ENCODE results near the gene GSE1.

Gene GSE1

GRCh38 chr16:85567101-85567866 is 45.8 kb upstream of the GSE1 start:
- TF ChIP-seq CTCF (IDR thresholded peaks at IDR 0.05; ENCODE audit: control insufficient read depth, extremely low read depth, insufficient read depth), result no peak
- DNase-seq (ENCODE audit: low read depth), result no peak
- H3K4me3 ChIP-seq (ENCODE audit: low read depth, low read length), result no peak overlapping the region

DNA sequence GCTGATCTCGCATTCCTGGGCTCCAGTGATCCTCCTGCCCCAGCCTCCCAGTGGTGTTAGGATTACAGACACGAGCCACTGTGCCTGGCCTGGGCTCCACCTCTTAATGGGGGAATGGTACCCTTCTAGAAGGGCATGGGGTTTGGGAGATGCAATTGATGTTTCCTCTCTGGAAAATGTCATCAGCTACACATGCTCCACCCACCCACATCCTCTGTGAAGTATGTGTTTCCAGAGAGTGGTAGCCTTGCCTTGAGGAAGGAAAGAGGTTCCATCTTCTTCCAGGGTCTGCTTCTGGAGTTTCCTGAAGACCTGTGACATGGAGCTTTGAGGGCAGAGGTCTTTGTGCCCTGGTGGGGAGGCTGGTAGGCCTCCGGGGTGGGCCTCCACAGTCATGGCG is 45.2 kb upstream of the GSE1 start:
- TF ChIP-seq CTCF (IDR thresholded peaks at IDR 0.05; ENCODE audit: control insufficient read depth, extremely low read depth, insufficient read depth), result no peak
- no peak overlapping the region for H3K4me3 ChIP-seq (ENCODE audit: low read depth, low read length)
- DNase-seq (ENCODE audit: low read depth), result no peak

GRCh38 chr16:85568519-85568918 is 44.6 kb upstream of the GSE1 start:
- DNase-seq (ENCODE audit: low read depth), result no peak
- no peak for TF ChIP-seq CTCF (IDR thresholded peaks at IDR 0.05; ENCODE audit: control insufficient read depth, extremely low read depth, insufficient read depth)
- no peak overlapping the region for H3K4me3 ChIP-seq (ENCODE audit: low read depth, low read length)

DNA sequence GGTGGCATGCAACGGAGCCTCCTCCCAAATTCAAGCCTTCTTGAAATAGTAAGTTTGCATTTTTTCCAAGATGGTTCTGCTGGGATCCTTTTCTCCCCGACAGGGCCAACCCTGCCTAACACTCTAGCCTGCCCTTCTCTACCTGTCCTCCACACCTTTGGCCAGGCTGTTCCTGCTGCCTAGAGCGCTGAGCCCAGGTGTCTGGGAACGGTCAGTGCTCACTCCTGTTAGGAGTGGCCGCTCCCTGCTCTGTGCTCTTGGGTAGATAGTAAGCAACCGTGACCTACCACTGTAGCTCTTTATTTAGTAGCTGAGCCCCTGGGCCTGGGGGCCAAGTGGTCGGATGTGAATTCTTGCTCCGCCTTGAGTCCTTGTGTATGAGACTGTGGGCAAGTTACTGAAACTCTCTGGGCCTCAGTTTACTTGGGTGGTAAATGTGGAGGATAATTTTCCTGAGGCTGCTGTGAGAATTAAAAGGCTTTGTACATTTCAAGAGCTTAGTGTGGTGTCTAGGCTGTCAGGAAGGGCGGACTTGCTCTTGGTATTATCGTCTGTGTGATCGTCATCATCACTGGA is 44.0 kb upstream of the GSE1 start:
- no peak for DNase-seq (ENCODE audit: low read depth)
- TF ChIP-seq CTCF (IDR thresholded peaks at IDR 0.05; ENCODE audit: control insufficient read depth, extremely low read depth, insufficient read depth), result no peak
- H3K4me3 ChIP-seq (ENCODE audit: low read depth, low read length), result no peak overlapping the region

DNA sequence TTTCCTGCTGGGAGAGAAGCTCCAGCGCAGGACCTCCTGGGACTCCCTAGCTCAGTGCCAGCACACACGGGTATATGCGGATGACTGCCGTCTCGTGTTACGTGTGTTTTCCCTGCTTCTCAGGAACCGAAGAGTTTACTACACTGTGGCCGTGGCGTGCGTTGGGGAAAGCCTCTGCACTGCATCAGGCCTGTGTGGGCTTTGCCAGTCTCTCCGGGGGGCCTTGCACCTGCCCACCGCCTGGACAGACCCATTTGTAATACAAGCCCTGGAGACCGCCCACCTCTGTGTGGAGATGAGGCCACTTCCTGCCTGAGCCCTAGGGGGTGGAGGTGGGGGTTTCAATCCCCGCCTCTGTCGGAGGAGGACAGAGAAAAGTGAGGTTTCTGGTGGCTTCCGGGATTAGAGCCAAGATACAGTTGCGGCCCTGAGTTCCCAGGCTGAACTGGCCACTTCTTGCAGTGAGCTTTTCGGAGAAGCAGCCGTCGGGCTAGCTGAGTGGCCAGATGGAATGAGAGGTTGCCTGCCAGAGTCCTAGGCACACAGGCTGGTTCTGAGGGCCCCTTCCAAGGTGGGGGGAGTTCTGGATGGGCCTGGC is 43.4 kb upstream of the GSE1 start:
- no peak overlapping the region for H3K4me3 ChIP-seq (ENCODE audit: low read depth, low read length)
- no peak for DNase-seq (ENCODE audit: low read depth)
- no peak for TF ChIP-seq CTCF (IDR thresholded peaks at IDR 0.05; ENCODE audit: control insufficient read depth, extremely low read depth, insufficient read depth)

GRCh38 chr16:85570213-85570734 is 42.8 kb upstream of the GSE1 start:
- no peak for TF ChIP-seq CTCF (IDR thresholded peaks at IDR 0.05; ENCODE audit: control insufficient read depth, extremely low read depth, insufficient read depth)
- DNase-seq (ENCODE audit: low read depth), result peak; percentile 69
- H3K4me3 ChIP-seq (ENCODE audit: low read depth, low read length), result 0 out of 2 replicates have a peak overlapping the region, but pooled peaks have one; percentile 8

Measured in LNCaP clone FGC (cell line).